GM18507 (cell line): ENCODE data around the gene IL26.

Experiments used
- DNase-seq: peaks from one replicate; pipeline ENCODE4 v3.0.0; 2011; ENCODE audit warnings: low read depth; ENCODE audit not compliant: insufficient read length; ENCODE audit errors: extremely low spot score
- FAIRE-seq: peaks from 2 replicates; lab custom pipeline; 2011; peaks lifted over from hg19 to GRCh38; lab: Jason Lieb, UNC

Gene IL26

DNA sequence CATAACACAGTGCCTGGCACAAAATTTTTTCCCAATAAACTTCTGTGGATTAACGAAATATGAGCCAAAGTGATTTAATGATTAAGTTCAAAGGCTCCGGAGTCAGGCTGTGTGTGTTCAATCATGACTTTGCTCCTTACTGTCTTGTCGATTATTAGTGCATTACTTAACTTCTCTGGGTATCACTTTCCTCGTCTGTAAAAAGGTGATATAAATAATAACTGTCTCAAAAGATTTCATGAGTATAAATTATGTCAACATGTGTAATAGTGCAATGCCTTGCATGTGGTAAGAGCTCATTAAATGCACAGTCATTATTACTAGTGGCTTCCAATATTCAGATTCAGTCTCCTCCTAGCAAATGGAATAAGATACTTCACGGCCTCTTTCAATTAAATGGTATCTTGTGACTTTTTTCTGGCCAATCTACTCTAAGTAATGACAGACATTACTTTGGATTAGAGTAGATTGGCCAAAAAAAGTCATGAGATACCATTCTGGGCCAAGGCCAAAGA, 59.2 kb downstream of the IL26 start:
- DNase-seq (no peak), FAIRE-seq (no peak)

DNA sequence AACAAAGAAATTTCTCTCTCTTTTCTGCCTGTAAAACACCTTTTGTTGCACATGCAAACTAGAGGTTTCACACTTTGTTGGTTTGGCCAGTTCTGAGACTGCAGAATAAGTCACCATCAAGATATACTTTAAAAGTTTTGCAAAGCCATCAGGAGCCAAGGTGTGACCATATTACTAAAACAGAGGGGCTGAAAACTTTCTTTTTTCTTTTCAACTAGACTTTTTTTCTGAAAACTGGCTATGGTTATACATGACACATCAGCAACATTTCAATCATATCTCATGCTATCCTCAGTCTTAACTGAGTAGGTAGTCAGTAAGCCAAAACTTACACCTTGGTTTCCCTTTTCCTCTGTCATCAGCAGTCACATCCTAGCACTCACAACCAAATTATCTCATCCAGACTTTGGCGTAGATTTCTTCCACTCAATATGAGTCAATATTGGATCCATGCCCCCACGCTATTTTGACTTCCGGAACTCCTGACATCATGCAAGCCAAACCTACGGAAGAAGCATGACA, 62.0 kb downstream of the IL26 start:
- FAIRE-seq: peak; percentile 96
- DNase-seq: no peak

DNA sequence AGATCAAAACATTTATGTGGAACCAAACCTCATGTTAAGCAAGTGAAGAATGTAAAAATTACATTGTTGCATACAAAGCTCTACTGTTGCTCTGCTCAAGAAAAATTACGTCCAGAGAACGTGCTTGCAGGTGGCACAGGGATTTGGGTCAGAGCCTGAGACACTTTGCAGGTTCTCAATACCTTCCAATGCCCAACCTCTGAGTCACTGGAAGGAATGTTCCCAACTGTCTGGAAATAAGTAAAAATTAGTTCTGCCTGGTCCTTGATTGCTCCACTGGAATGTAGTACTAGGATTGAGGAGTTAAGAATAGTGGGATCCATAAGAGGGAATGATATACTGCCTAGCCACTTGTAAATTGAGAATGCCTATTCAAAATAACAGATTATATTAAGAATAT, 63.2 kb downstream of the IL26 start:
- DNase-seq: no peak
- no peak for FAIRE-seq

- FAIRE-seq (peak; percentile 79), DNase-seq (no peak)
Observed at GRCh38 chr12:68159681-68160304, 65.8 kb downstream of the IL26 start, which contains the start of gene IFNG. TSS of gene IFNG (minus strand) at chr12:68159740. CDS start at chr12:68159615, 125 bp downstream.

- FAIRE-seq (peak; percentile 38), DNase-seq (no peak)
Observed at GRCh38 chr12:68158432-68158831, 67.2 kb downstream of the IL26 start.

- no peak for FAIRE-seq
- DNase-seq: no peak
Observed at GRCh38 chr12:68157380-68157779, 68.2 kb downstream of the IL26 start.

GRCh38 chr12:68156636-68157035, 69.0 kb downstream of the IL26 start:
- DNase-seq (no peak), FAIRE-seq (no peak)

DNA sequence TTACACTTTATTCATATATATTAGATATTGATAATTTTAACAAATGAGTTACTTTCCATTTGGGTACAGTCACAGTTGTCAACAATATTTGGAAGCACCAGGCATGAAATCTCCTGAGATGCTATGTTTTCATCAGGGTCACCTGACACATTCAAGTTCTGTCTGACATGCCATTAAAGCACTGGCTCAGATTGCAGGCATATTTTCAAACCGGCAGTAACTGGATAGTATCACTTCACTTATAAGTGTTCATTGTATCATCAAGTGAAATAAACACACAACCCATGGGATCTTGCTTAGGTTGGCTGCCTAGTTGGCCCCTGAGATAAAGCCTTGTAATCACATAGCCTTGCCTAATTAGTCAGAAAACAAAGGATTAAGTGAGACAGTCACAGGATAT, 70.8 kb downstream of the IL26 start:
- FAIRE-seq: no peak
- no peak for DNase-seq
